GM12874 (cell line): Measurements from ENCODE around the gene SPINK8.

ENCODE experiments used
- TF ChIP-seq, protein P1 (sequence below): IDR thresholded peaks from 2 replicates; pipeline ENCODE4 v1.5.1; 2011; ENCODE audit warnings: low read depth, mild to moderate bottlenecking, control low read depth, low read length, moderate library complexity; ENCODE audit not compliant: insufficient read depth

Gene SPINK8

DNA sequence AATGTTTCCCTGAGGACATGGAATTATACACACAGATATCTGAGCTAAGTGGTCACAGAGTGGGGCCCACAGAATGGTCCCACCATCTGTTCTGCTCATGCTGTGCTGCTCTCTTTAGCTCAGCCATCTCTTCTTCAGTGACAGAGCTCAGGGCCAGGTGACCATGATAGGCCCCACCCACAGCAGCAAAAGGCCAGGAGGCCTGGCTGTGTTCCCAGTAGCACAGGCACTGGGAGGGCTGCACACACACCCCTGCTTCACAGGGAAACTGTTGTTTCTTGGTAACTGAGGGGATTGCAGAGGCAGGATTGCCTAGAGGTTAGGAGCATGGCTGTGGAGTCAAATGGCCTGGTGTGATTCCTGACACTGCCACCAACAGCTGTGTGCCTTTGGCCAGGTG, 33.7 kb upstream of the SPINK8 start:
- TF ChIP-seq, protein P1, sequence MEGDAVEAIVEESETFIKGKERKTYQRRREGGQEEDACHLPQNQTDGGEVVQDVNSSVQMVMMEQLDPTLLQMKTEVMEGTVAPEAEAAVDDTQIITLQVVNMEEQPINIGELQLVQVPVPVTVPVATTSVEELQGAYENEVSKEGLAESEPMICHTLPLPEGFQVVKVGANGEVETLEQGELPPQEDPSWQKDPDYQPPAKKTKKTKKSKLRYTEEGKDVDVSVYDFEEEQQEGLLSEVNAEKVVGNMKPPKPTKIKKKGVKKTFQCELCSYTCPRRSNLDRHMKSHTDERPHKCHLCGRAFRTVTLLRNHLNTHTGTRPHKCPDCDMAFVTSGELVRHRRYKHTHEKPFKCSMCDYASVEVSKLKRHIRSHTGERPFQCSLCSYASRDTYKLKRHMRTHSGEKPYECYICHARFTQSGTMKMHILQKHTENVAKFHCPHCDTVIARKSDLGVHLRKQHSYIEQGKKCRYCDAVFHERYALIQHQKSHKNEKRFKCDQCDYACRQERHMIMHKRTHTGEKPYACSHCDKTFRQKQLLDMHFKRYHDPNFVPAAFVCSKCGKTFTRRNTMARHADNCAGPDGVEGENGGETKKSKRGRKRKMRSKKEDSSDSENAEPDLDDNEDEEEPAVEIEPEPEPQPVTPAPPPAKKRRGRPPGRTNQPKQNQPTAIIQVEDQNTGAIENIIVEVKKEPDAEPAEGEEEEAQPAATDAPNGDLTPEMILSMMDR, result no peak

DNA sequence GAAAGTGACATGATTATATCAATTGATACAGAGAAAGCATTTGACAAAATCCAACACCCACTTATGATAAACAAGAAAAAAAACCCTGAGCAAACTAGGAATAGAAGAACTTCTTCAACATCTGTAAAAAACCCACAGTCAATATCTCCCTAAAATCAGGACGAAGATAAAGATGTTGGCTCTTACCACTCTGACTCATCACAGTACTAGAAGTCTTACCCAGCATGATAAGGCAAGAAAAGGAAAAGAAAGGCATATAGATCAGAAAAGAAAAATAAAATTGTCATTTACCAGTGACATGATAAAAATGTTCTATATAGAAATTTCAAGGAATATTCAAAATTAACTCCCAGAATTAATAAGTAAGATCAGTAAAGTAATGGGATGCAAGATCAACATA, 31.4 kb upstream of the SPINK8 start:
- TF ChIP-seq, protein P1, result no peak

DNA sequence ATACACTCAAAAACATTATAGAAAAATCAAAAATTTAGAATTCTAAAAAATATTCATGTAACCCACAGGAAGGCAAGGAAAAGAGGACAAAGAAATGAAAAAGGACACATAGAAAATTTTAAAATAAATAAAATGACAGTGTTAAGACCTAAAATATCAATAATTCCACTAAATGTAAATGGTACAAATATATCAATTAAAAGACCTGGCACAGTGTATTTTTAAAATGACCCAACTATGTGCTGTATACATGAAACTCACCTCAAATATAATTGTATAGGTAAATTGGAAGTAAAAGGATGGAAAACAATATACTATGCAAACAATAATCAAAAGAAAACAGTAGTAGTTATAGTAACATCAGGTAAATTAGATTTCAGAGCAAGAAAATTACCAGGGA, 28.5 kb upstream of the SPINK8 start:
- TF ChIP-seq, protein P1, result no peak

DNA sequence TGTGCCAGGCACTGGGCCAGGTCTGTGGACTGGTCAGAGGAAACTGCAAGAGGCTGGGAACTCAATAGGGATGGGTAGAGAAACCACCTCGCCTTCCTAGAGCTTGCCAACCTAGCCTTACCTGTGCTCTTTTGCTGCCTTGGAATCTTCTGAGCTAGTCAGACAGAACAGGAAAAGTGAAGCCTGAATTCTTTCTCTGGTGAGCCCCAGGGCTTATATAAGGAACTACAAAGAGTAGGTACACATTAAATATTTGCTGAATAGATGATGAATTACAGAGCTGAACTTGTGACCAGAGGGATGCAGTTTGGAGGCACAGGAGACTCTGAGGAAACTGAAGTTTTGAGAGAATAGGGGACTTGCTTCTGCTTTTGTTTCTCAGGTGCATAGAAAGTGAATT, 23.0 kb upstream of the SPINK8 start:
- TF ChIP-seq, protein P1, result no peak

DNA sequence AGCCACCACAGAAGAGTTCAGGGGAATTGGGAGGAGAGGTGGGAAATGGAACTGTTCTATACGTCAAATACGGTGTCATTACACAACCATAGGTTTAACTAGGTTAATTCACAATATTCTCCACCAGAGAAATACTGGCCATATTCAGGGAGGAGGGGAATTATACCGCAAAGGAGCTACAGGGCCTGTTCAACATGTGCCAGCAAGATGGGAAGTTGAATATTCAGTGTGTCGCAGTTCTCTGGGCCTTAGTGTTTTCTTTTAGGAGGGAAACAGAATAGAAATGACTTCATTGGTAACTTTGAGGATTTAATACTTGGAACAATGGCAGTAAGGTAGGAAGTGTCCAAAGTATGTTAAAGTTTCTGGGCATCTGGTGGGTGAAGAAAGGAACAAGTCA, 20.5 kb upstream of the SPINK8 start:
- TF ChIP-seq, protein P1, result no peak

DNA sequence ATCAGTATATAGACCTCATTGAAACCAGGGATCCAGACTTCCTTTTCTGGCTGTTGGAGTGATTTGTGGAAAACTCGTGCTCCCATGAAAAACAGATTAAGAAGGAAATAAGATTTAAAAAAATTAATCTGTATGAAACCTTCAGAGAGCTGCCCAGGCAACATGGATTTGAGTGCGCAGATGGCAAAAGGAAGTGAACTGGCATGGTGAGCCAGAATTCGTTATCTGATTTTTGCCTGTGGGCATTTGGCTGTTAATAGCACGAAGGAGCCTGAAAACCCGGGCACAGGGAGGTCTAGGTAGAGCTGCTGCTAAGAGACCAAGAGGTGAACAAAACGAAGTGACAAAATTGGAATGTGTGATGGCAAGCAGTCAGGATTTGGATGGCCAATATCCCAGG, 19.1 kb upstream of the SPINK8 start:
- TF ChIP-seq, protein P1, result no peak

DNA sequence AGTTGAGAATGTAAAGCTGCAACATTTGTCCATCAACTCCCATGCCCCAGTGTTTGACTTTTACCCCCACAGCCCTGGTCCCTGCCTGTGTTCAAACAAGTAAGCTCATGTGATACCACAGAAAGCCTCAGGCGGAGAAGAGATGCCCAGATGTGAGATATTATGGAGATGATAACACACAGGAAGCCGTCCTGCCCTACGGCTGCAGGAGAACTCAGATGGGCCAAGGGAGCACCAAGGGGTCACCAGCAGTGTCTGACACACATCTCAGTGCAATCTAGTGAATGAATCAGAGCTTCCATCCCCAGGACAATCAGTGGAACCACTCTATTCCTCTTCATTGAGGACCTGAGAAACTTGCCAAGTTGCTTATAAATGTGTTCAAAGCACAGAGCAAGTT, 14.0 kb upstream of the SPINK8 start:
- TF ChIP-seq, protein P1, result no peak
